Measurements from ENCODE around the gene DRC7.
A peak's percentile ranks its signal among the peaks of the same experiment; 100 is the strongest.

Gene DRC7

GRCh38 chr16:57752203-57752580 is 57.6 kb downstream of the DRC7 start:
- no peak for DNase-seq

- DNase-seq, result no peak
These were observed 58.2 kb downstream of the DRC7 start for GRCh38 chr16:57752581-57753447.

- DNase-seq, result no peak
These were observed 59.1 kb downstream of the DRC7 start for GRCh38 chr16:57753448-57754353.

GRCh38 chr16:57754354-57755060 is 59.9 kb downstream of the DRC7 start:
- DNase-seq, result no peak

DNA sequence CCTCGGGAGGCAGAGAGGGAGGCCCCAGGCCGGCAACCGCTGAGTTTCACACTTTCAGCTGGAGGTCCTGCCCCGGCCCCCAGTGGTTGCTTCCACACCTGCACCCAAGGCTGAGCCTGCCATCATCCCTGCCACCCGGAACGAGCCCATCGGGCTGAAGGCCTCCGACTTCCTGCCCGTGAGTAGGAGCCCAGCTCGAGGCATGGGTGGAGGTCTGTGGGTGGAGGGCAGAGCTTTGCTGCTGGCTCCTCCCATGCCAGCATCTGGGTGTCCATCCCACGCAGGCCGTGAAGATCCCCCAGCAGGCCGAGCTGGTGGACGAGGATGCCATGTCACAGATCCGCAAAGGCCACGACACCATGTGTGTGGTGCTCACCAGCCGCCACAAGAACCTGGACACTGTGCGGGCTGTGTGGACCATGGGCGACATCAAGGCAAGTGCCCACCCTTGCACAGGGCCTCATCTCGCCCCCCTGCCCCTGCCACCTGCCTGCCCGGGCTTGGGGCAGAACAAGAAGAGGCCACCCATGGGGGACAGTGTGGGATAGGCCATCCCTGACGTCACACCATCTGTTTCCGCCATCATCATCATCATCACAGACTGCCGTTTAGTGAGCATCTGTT is 60.6 kb downstream of the DRC7 start:
- no peak for DNase-seq

GRCh38 chr16:57755726-57756423 is 61.3 kb downstream of the DRC7 start:
- DNase-seq, result no peak

- no peak for DNase-seq
These were observed 62.1 kb downstream of the DRC7 start for GRCh38 chr16:57756424-57757325.

DNA sequence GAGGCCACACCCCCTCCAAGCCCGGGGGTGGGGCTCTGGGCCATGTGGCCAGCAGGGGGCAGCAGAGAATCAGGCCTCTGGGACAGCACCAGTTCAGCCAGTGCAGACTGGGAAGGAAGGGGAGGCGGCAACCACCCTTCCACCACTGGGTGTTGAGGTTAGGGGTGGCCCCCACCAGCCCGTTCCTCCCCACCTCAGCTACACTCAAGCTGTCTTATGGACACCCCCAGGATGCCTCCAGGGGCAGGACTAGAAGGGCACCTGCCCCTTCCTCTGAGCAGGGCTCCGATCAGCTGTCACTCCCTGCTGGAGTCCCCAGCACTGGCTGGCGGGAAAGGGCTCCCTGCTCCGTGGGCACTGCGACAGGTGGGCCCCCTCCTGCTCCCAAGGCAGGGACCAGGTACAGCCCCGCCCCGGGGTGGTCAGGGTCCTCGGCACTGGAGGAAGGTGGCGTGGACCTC is 62.8 kb downstream of the DRC7 start:
- DNase-seq, result peak; percentile 73 to 86 (median 78)

- DNase-seq, result no peak
These were observed 63.3 kb downstream of the DRC7 start for GRCh38 chr16:57757883-57758282.

- no peak for DNase-seq
These were observed 63.9 kb downstream of the DRC7 start for GRCh38 chr16:57758331-57759117.

DNA sequence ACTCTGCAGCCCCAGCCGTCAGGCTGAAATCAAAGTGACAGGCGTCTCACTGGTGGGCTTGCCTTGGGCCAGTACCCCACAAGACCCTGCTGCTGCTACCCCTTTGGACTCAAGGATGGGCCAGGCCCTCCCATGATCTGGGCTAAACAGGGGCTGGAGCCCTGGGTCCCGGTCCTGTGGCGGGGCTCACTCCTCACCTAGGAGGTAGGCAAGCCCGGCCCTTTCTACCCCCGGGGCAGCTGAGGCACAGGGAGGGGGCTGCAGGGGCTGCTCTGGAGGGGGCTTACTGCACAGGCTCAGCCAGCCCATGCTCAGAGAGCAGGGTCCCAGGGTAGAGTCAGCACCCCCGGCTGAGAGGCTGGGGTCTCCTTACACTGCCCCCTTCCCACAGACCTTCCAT is 64.5 kb downstream of the DRC7 start:
- DNase-seq, result no peak

DNA sequence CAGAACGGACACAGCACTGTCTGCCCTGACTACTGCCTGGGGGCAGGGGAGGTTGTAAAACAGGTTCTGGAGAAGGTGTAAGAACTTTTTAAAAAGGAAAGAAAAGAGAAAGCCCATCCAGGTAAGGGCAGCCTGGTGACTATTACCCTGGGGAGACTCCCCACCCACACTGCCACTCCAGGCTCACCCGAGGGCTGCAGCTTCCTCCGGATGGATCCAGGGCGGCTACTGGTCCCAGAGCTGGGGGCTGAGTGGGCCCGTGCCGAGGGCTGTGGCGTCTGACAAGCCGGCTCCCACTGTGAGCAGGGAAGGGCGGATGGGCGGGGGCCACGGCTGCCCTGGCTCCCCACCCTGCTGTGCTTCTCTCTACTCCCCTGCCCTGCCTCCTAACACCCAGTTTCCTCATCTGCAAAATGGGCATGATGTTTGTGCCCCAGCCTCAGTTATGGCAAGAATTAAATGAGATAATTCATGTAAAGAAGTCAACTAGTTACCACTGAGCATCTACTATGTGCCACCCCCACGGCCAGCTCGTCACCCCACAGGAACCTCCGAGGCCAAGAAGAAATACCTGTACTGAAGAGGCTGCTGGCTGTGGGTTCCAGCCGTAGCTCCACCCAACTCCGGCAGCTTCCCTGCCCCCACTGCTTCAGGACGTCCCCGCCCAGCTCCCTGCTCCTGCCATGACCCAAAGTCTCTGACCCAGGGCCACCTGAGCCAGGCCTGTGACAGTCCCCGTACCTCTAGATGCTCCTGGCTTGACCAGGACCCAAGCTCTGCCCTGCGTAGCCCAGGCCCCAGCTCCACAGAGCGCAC is 65.1 kb downstream of the DRC7 start:
- no peak for DNase-seq

DNA sequence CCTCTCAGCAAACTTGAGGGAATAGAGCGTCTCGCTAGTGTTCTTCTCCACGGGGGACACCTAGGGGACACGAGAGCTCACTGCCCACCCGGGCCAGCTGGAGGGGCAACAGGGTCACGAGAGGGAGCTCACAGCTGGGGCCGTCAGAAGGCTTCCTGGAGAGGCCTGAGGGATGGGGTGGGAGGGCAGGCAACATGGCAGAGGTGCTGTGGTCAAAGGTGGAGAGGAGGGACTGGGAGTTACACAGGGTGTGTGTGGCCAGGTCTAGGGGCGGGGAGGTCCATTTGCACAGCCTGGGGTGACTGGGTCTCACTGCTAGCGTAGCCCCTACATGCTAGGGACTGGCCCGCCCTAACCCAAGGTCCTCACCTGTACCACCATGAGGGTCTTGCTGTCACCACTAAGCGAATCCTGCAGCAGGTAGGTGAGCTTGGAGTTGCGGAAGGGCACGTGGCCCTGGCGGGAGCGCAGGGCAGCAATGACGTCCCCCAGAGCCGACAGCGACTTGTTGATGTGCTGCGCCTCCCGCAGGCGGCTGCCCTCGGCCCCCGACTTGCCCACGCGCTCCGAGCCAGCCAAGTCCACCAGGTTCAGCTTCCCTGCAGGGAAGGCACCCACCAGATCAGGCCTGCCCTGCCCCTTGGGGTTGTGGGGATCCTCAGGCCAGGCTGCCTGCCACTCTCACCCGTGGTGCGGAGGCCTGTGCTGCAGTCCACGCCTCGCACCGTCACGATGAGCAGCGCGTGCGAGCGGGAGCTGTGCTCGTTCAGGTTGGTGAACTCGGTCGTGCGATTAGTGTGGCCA is 66.0 kb downstream of the DRC7 start:
- no peak for DNase-seq

DNA sequence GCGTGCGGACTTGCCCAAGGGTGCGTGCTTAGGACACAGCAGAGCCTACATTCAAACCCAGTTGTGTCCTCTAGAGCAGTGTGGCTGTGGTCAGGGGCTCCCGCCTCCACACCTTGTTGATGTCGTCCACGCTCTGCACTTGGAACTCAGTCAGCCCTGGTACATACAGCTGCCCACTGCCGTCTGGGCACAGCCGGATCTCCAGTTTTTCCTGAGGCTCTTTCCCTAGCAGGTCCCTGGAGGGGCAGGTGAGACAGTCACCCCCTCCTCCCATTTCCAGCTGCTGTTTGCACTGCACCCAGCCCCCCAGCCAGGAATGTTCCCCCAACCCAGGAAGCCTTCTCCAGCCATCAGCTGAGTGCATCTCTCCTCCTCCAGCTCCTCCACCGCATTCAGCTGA is 66.7 kb downstream of the DRC7 start:
- DNase-seq, result no peak

- no peak for DNase-seq
These were observed 67.4 kb downstream of the DRC7 start for GRCh38 chr16:57761957-57762356.

GRCh38 chr16:57762365-57763040 is 67.9 kb downstream of the DRC7 start:
- no peak for DNase-seq

DNA sequence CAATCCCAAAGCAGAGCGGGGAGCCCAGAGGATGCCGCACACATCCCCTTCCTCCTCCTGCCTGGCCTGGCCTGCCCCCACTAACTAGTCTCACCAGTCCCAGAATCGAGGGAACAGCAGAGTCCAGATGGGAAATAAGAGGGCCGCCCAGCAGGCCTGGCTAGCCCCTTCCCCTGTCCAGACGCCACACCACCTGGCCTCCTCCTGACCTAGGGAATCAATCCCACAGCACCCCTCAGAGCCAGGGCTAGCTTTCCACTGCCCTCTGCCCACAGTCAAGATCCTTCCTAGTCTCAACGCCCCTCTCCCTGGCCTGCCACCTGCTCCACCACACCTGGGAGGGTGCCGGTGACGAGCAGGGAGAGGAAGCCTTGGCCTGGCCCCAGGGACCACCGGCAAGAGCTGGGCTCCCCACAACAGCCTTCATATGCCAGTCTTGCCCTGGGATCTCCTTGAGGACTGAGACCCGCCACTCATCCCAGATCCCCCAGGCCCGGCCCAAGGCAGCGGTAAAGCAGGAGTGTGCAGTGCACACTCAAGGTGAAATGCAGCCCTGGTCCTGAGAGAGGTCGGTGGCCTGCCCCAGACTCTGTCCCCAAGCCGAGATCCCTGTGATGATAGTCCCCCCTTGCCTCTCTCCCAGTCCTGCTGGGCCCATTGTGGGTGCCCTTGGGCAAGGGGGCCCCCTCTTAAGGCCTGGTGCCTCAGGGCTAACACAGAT is 68.8 kb downstream of the DRC7 start:
- no peak for DNase-seq

Measured in T-helper 2 cell (primary cell).